GM12878 (cell line): ENCODE results near the gene JAG1. TPM values are rescaled to one million over a fixed set of nuclear protein-coding genes. Genes with fewer than 3 reads are reported as not detected.

Experiments used
- ATAC-seq: fragments of 200-7000 bp; cut with Tn5 transposase; 3 replicates; pipeline ENCODE4 v1.9.1; 2020; ENCODE audit warnings: mild to moderate bottlenecking, moderate library complexity
- BruUV-seq: library from RNA; stranded (reverse); fragments of 400-500 nt; replicated peaks from 2 replicates; lab custom pipeline; 2021; lab: Mats Ljungman, UMichigan
- CTCF ChIA-PET: fragments of 300-600 bp; sonication (Branson Sonifier 250); formaldehyde crosslinking; extraction: SDS; loops from one replicate; lab custom pipeline; 2021; ENCODE audit warnings: inconsistent platforms; lab: Yijun Ruan, JAX
- POLR2A ChIA-PET: fragments of 350-600 bp; formaldehyde crosslinking; extraction: SDS; loops from one replicate; lab custom pipeline; 2021; ENCODE audit warnings: inconsistent platforms; lab: Charles Lee
- RAD21 ChIA-PET: fragments of 300-600 bp; sonication (Branson Sonifier 250); formaldehyde crosslinking; loops from one replicate; lab custom pipeline; 2023; ENCODE audit warnings: antibody characterized with exemption; ENCODE audit not compliant: unreplicated experiment; lab: Charles Lee
- SMC1A ChIA-PET: fragments of 300-600 bp; sonication (Branson Sonifier 250); formaldehyde crosslinking; loops from one replicate; lab custom pipeline; 2023; ENCODE audit not compliant: unreplicated experiment, uncharacterized antibody; lab: Charles Lee
- DNase-seq: peaks from one replicate; pipeline ENCODE4 v3.0.0-alpha.2; 2011; ENCODE audit warnings: low read depth, low spot score
- FAIRE-seq: peaks from 3 replicates; lab custom pipeline; 2011; peaks lifted over from hg19 to GRCh38; lab: Jason Lieb, UNC
- H2AFZ ChIP-seq: 2 replicates; pipeline ENCODE4 v1.6.0; 2011; ENCODE audit warnings: low read depth, low read length, control low read depth; ENCODE audit not compliant: control insufficient read depth
- H3K27ac ChIP-seq: 2 replicates; pipeline ENCODE4 v1.5.1; 2011; ENCODE audit warnings: control low read depth; ENCODE audit not compliant: control insufficient read depth, insufficient read depth
- H3K27me3 ChIP-seq, 2 experiments: replicated peaks in 1 of 2; 2 replicates each; pipeline versions ENCODE4 v1.6.0 to v1.6.1; 2011; ENCODE audit warnings: low read length in 1 of 2; ENCODE audit not compliant: control insufficient read depth in 2 of 2, insufficient read depth in 2 of 2
- H3K36me3 ChIP-seq, 2 experiments: 2 replicates each; pipeline ENCODE4 v1.5.1; 2011; ENCODE audit warnings: low read length in 1 of 2; ENCODE audit not compliant: control insufficient read depth in 2 of 2, insufficient read depth in 2 of 2
- H3K4me1 ChIP-seq: 2 replicates; pipeline ENCODE4 v1.6.1; 2011; ENCODE audit warnings: mild to moderate bottlenecking, low read length, moderate library complexity, mixed read lengths; ENCODE audit not compliant: control insufficient read depth, insufficient read depth
- H3K4me2 ChIP-seq: 2 replicates; pipeline ENCODE4 v1.6.0; 2011; ENCODE audit warnings: control low read depth; ENCODE audit not compliant: control insufficient read depth, insufficient read depth
- H3K4me3 ChIP-seq: fragments of 200-600 bp; sonication (generic); 2 replicates; pipeline ENCODE4 v1.5.1; 2016
- H3K79me2 ChIP-seq: 2 replicates; pipeline ENCODE4 v1.6.0; 2011; ENCODE audit warnings: low read length; ENCODE audit not compliant: control insufficient read depth, insufficient read depth
- H3K9ac ChIP-seq: 2 replicates; pipeline ENCODE4 v1.8.0; 2011; ENCODE audit warnings: low read length, control low read depth, mixed read lengths; ENCODE audit not compliant: control insufficient read depth, insufficient read depth
- H3K9me3 ChIP-seq: replicated peaks from 3 replicates; pipeline ENCODE4 v1.5.1; 2011; ENCODE audit warnings: mild to moderate bottlenecking, low read length; ENCODE audit not compliant: control insufficient read depth, insufficient read depth
- H4K20me1 ChIP-seq: 2 replicates; pipeline ENCODE4 v1.6.0; 2011; ENCODE audit not compliant: control insufficient read depth, insufficient read depth
- EZH2 ChIP-seq: IDR thresholded peaks from 2 replicates; pipeline ENCODE4 v1.6.1; 2012; ENCODE audit warnings: low read depth, mild to moderate bottlenecking, control low read depth, inconsistent platforms, low read length, borderline replicate concordance; ENCODE audit not compliant: control insufficient read depth
- HDAC6 ChIP-seq: fragments of 200-600 bp; sonication (generic); IDR thresholded peaks from one replicate; pipeline ENCODE4 v1.8.0; 2017; ENCODE audit warnings: antibody characterized with exemption; ENCODE audit not compliant: unreplicated experiment
- NRF1 ChIP-seq: conservative IDR thresholded peaks from 2 replicates; pipeline ENCODE4 v1.6.1; 2011; ENCODE audit warnings: mild to moderate bottlenecking, low read depth, low read length, improper control_type of control experiment
- RBBP5 ChIP-seq: fragments of 200-600 bp; sonication (generic); conservative IDR thresholded peaks from 2 replicates; pipeline ENCODE4 v1.6.1; 2016
- STAT1 ChIP-seq: fragments of 450-650 bp; conservative IDR thresholded peaks from 2 replicates; pipeline ENCODE4 v1.6.1; 2014; ENCODE audit warnings: antibody characterized with exemption, mild to moderate bottlenecking
- TAF1 ChIP-seq: IDR thresholded peaks from 2 replicates; pipeline ENCODE4 v1.6.1; 2011; ENCODE audit warnings: mild to moderate bottlenecking, low read depth, low read length, borderline replicate concordance
- WGBS: methylation state at CpG from one replicate; pipeline ENCODE4 v1.1.6; 2016; ENCODE audit warnings: low lambda C conversion rate; ENCODE audit not compliant: insufficient replicate concordance, insufficient coverage; ENCODE audit errors: missing lambda C conversion rate; 5-methylcytosine and 5-hydroxymethylcytosine counted together
- in situ Hi-C: fragments of 300-500 bp; cut with MboI; formaldehyde crosslinking; loops from 9 replicates; pipeline ENCODE4 v1.14.3; 2018; ENCODE audit warnings: mixed read lengths
- intact Hi-C: fragments of 100-400 bp; cut with micrococcal nuclease; formaldehyde crosslinking; loops from one replicate; pipeline ENCODE4 v1.14.2; 2022; ENCODE audit not compliant: unreplicated experiment
- polyA plus RNA-seq, 11 experiments: library from polyadenylated mRNA; depleted of rRNA in 4 of 11; unstranded in 6 of 11; stranded (reverse) in 5 of 11; fragments of >200 nt; fragmentation: Nextera tagmentation in 4 of 11; fragmentation: Illumina TruSeq in 1 of 11; extraction: Ambion mirVana in 4 of 11; extraction: Trizol in 1 of 11; gene quantifications; 1 replicate in 1 of 11; 2 replicates in 10 of 11; pipeline versions ENCODE4 v1.2.1 to v1.2.3, GENCODE V29; 2011 to 2016; ENCODE audit warnings: inconsistent platforms in 2 of 11, missing spikeins in 2 of 11, low read depth in 1 of 11
- total RNA-seq, 4 experiments: library from RNA; depleted of rRNA in 3 of 4; stranded (reverse); fragments of >200 nt in 3 of 4; fragmentation: Illumina TruSeq in 1 of 4; extraction: Trizol in 1 of 4; gene quantifications; 2 replicates each; pipeline versions ENCODE4 v1.2.1 to v1.2.3, GENCODE V29; 2013 to 2021
- TF ChIP-seq, protein P1 (sequence below): fragments of 450-650 bp; IDR thresholded peaks from 2 replicates; pipeline ENCODE4 v1.6.1; 2017; ENCODE audit warnings: antibody characterized with exemption, mild to moderate bottlenecking, moderate library complexity
- TF ChIP-seq, protein P2 (sequence below): fragments of 450-650 bp; formaldehyde crosslinking; IDR thresholded peaks from 2 replicates; pipeline ENCODE4 v1.4.0; 2020; ENCODE audit warnings: mild to moderate bottlenecking, moderate library complexity

The JAG1 gene
- total and polyA plus RNA-seq, 10 of the 15 experiments (the other 5 are each of a cell fraction or from before 2014, with no cell fraction given), result 0.66 to 6.9 (median 1.8) TPM

DNA sequence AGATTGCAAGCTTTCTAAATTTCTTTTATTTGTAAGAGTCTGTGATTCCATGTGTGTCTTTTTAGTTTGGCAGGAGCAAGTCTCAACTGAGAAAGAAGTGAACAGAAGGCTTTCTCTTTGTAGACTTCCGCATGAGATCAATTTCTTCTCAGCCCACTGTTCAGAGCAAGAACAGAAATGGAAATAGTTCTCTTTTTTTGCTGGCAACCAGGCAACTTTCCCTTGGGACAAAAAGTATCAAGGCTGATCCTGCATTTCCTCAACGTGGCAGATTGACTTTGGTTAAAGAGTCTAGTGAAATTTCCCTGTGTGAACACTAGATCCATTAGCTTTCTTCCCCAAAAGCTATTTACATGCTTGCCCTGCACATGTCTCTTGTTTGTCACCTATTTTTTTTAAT lies 46.8 kb upstream of the JAG1 start (continued):
- TF ChIP-seq, protein P1, sequence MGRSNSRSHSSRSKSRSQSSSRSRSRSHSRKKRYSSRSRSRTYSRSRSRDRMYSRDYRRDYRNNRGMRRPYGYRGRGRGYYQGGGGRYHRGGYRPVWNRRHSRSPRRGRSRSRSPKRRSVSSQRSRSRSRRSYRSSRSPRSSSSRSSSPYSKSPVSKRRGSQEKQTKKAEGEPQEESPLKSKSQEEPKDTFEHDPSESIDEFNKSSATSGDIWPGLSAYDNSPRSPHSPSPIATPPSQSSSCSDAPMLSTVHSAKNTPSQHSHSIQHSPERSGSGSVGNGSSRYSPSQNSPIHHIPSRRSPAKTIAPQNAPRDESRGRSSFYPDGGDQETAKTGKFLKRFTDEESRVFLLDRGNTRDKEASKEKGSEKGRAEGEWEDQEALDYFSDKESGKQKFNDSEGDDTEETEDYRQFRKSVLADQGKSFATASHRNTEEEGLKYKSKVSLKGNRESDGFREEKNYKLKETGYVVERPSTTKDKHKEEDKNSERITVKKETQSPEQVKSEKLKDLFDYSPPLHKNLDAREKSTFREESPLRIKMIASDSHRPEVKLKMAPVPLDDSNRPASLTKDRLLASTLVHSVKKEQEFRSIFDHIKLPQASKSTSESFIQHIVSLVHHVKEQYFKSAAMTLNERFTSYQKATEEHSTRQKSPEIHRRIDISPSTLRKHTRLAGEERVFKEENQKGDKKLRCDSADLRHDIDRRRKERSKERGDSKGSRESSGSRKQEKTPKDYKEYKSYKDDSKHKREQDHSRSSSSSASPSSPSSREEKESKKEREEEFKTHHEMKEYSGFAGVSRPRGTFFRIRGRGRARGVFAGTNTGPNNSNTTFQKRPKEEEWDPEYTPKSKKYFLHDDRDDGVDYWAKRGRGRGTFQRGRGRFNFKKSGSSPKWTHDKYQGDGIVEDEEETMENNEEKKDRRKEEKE, result no peak
- TF ChIP-seq NRF1, result no peak

DNA sequence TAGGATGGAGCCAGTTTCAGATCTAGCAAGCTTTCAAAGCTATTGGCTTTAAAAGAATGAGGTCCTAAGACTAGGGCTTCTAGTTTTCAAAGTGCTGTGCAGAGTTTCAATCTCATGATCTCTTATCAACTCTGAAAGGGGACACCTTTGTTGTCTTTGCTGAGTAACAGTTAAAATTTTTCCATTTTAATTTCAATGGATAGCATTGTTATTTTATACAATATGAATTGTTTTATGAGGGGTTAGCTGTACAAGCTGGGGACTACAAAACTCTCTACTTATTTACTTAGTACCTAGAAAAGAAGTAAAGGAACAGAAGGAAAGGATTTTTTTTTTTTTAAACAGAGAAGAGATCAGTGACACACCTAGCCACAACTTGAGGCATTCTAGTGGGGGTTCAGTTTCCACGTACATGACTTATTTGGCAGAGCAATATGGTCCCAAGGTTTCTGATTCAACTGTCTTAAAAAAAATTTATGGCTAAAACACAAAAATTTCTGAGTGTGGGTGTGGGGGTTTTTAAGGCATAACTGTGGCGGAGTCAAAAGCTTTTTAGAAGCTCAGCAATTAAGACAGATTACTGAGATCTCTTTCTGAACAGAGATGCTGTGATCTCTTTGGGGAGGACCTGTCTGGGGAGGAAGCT lies 46.1 kb upstream of the JAG1 start:
- 25% methylated on average over 2 of the region's 2 CpGs for WGBS
- no peaks in the 10 kb centered on the region for H3K9me3 ChIP-seq
- POLR2A ChIA-PET, result no interaction called here
- no peaks in the 10 kb centered on the region for H3K36me3 ChIP-seq
- H3K27me3 ChIP-seq, result no peaks in the 10 kb centered on the region
- RAD21 ChIA-PET, result interaction anchor here (1.6 kb wide), 1 partner anchor 48 kb away, joined by 3 read pairs; no protein-coding TSS in a partner anchor
- H2AFZ ChIP-seq, result no peak overlapping the region
- FAIRE-seq (no peak), DNase-seq (no peak), ATAC-seq (no peak)
- intact Hi-C loops (no loop called here), in situ Hi-C loops (no loop called here)
- TF ChIP-seq, protein P2, sequence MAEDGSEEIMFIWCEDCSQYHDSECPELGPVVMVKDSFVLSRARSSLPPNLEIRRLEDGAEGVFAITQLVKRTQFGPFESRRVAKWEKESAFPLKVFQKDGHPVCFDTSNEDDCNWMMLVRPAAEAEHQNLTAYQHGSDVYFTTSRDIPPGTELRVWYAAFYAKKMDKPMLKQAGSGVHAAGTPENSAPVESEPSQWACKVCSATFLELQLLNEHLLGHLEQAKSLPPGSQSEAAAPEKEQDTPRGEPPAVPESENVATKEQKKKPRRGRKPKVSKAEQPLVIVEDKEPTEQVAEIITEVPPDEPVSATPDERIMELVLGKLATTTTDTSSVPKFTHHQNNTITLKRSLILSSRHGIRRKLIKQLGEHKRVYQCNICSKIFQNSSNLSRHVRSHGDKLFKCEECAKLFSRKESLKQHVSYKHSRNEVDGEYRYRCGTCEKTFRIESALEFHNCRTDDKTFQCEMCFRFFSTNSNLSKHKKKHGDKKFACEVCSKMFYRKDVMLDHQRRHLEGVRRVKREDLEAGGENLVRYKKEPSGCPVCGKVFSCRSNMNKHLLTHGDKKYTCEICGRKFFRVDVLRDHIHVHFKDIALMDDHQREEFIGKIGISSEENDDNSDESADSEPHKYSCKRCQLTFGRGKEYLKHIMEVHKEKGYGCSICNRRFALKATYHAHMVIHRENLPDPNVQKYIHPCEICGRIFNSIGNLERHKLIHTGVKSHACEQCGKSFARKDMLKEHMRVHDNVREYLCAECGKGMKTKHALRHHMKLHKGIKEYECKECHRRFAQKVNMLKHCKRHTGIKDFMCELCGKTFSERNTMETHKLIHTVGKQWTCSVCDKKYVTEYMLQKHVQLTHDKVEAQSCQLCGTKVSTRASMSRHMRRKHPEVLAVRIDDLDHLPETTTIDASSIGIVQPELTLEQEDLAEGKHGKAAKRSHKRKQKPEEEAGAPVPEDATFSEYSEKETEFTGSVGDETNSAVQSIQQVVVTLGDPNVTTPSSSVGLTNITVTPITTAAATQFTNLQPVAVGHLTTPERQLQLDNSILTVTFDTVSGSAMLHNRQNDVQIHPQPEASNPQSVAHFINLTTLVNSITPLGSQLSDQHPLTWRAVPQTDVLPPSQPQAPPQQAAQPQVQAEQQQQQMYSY (CRISPR knock-in tag), result no peak
- TF ChIP-seq STAT1 (no peak), EZH2 (no peak), HDAC6 (no peak), RBBP5 (no peak), TAF1 (no peak)
- H3K4me3 ChIP-seq, result no peak overlapping the region
- H3K79me2 ChIP-seq, result no peaks in the 10 kb centered on the region
- SMC1A ChIA-PET, result interaction anchor here (0.9 to 1.5 kb wide), 6 partner anchors 9 to 64 kb away, joined by 3 to 4 read pairs (median 3); no protein-coding TSS in a partner anchor
- no peak overlapping the region for H3K27ac ChIP-seq
- H3K9ac ChIP-seq, result no peak overlapping the region
- H3K4me2 ChIP-seq, result no peak overlapping the region
- CTCF ChIA-PET, result interaction anchor here (0.7 to 1.4 kb wide), 5 partner anchors 10 to 571 kb away, joined by 3 to 6 read pairs (median 3); no protein-coding TSS in a partner anchor
- H3K4me1 ChIP-seq, result no peaks in the 10 kb centered on the region
- BruUV-seq, result no TSS peak
- H4K20me1 ChIP-seq, result no peaks in the 10 kb centered on the region
